Measurements from ENCODE around the gene SLIT3.
A peak's percentile ranks its signal among the peaks of the same experiment; 100 is the strongest.
"Not testable (repeated sequence)": the region's sequence is repeated elsewhere in the genome, so short reads cannot be mapped to it uniquely, and the experiment has no call there.

Gene SLIT3

GRCh38 chr5:169216866-169217265 lies 84.1 kb downstream of the SLIT3 start:
- no peak for DNase-seq

- DNase-seq = no peak
Observed at GRCh38 chr5:169213479-169213878, 87.5 kb downstream of the SLIT3 start.

GRCh38 chr5:169211761-169212160 lies 89.2 kb downstream of the SLIT3 start:
- DNase-seq = not testable (repeated sequence)

- DNase-seq = no peak
Observed at GRCh38 chr5:169204788-169205400, 96.0 kb downstream of the SLIT3 start.

GRCh38 chr5:169202969-169203368 lies 98.0 kb downstream of the SLIT3 start:
- no peak for DNase-seq

GRCh38 chr5:169201597-169201996 lies 99.3 kb downstream of the SLIT3 start:
- DNase-seq = no peak

- no peak for DNase-seq
Observed at GRCh38 chr5:169200125-169200778, 100.7 kb downstream of the SLIT3 start.

GRCh38 chr5:169197343-169197742 lies 103.6 kb downstream of the SLIT3 start:
- peak in 1 of 2 experiments; percentile 23 for DNase-seq

GRCh38 chr5:169196059-169196458 lies 104.9 kb downstream of the SLIT3 start:
- no peak for DNase-seq

- no peak for DNase-seq
Observed at GRCh38 chr5:169195601-169196000, 105.3 kb downstream of the SLIT3 start.

GRCh38 chr5:169192536-169192935 lies 108.4 kb downstream of the SLIT3 start:
- DNase-seq = no peak

- DNase-seq = no peak
Observed at GRCh38 chr5:169190849-169191248, 110.1 kb downstream of the SLIT3 start.

- DNase-seq = no peak
Observed at GRCh38 chr5:169185626-169186025, 115.3 kb downstream of the SLIT3 start.

GRCh38 chr5:169183576-169183975 lies 117.4 kb downstream of the SLIT3 start:
- no peak for DNase-seq

- DNase-seq = no peak
Observed at GRCh38 chr5:169182797-169183196, 118.1 kb downstream of the SLIT3 start.

GRCh38 chr5:169181814-169182213 lies 119.1 kb downstream of the SLIT3 start:
- DNase-seq = no peak

- no peak for DNase-seq
Observed at GRCh38 chr5:169178754-169179153, 122.2 kb downstream of the SLIT3 start.

- no peak for DNase-seq
Observed at GRCh38 chr5:169178274-169178673, 122.7 kb downstream of the SLIT3 start.

GRCh38 chr5:169176709-169177694 lies 123.9 kb downstream of the SLIT3 start:
- no peak for DNase-seq

GRCh38 chr5:169175733-169176132 lies 125.2 kb downstream of the SLIT3 start:
- no peak for DNase-seq

- DNase-seq = no peak
Observed at GRCh38 chr5:169174923-169175322, 126.0 kb downstream of the SLIT3 start.

GRCh38 chr5:169173372-169173771 lies 127.6 kb downstream of the SLIT3 start:
- DNase-seq = no peak

- no peak for DNase-seq
Observed at GRCh38 chr5:169171515-169171914, 129.4 kb downstream of the SLIT3 start.

GRCh38 chr5:169169783-169170182 lies 131.2 kb downstream of the SLIT3 start:
- no peak for DNase-seq
